GM18498 (cell line): ENCODE measurements around the gene SHMT2.
A peak's percentile ranks its signal among the peaks of the same experiment; 100 is the strongest.

Source experiments
- ATAC-seq: cut with Tn5 transposase; IDR thresholded peaks from one replicate; pipeline ENCODE4 v1.9.1; 2021; ENCODE audit warnings: mild to moderate bottlenecking, moderate library complexity; ENCODE audit not compliant: unreplicated experiment

The SHMT2 gene

GRCh38 chr12:57225680-57226210 is 3.8 kb upstream of the SHMT2 start:
- no peak for ATAC-seq

DNA sequence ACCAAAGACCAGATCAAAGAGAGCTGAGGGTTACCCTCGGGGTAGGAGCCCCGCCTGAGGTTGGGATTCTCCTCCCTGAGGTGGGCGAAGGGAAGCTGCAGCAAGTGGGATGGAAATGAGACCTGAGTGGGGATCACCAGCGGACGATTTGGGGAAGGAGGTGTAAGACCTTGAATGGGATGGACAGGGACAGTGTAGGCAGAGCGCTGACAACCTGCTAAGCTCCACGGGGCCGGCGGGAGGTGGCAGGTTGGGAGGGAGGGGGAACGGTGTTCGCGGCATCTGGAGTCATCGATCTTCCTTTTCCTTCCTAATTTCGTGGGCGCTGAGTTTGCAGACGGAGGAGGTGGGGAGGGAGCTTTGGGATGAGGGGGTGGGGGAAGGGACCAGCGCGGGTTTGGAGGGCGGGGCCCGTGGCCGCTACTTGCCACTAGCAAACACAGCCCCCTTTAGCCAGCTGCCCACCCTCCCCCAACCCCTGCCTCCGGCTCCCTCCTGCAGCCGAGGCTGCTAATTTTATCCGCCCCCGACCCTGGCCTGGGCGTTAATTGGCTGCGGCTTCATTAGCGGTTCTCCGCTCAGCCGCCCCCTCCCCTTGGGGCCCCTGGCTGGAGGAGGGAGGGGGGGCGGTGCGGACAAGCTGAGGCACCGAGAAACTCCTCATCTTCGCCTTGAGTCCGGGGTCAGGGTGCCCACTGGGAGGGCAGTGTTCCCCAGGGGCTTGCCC is 2.8 kb upstream of the SHMT2 start:
- ATAC-seq: no peak

GRCh38 chr12:57227315-57228115 is 2.0 kb upstream of the SHMT2 start:
- ATAC-seq: no peak

- peak; percentile 9 for ATAC-seq
These were observed 371 bp upstream of the SHMT2 start for GRCh38 chr12:57229046-57229633.

- no peak for ATAC-seq
These were observed 1.1 kb downstream of the SHMT2 start for GRCh38 chr12:57230381-57231155.

DNA sequence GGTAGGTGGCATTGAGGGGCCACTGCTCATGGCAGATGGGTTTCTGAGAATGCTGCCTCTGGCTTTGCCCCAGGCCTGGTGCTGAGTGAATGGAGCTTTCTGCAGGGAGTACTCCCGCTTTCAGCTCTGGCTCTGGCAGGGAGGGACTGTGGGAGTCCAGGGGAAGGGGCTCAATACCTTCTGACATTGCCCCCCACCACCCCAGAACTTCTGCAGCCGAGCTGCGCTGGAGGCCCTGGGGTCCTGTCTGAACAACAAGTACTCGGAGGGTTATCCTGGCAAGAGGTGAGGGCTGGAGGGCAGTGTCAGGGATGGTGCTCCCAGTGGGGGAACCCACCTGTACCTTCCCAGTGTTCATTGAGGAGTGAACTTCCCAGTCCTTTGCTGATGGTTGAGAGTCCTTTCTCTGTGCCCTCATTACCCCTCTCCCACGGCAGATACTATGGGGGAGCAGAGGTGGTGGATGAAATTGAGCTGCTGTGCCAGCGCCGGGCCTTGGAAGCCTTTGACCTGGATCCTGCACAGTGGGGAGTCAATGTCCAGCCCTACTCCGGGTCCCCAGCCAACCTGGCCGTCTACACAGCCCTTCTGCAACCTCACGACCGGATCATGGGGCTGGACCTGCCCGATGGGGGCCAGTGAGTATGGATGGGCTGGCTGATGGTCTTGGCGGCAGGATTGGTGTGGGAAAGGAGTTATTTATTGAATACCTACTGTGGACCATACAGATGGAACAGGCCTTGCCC is 1.9 kb downstream of the SHMT2 start:
- ATAC-seq: no peak

DNA sequence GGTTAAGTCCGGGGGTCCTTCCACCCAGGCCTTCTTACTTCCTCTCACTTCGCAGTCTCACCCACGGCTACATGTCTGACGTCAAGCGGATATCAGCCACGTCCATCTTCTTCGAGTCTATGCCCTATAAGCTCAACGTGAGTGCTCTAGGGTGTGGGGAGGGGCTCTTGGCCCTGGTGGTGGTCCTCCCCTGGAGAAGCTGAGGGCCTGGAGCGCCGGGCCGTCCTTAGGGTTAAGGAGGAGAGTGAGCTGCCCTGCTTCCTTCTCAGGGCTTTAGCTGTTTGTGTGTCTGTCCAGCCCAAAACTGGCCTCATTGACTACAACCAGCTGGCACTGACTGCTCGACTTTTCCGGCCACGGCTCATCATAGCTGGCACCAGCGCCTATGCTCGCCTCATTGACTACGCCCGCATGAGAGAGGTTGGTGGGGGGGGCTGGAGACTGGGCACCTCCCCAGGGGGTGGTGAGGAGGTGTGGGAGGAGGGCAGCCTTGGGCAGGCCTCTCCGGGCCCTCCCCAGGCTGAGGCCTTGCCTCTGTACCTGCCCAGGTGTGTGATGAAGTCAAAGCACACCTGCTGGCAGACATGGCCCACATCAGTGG is 2.7 kb downstream of the SHMT2 start:
- ATAC-seq: no peak

GRCh38 chr12:57233357-57234232 is 4.1 kb downstream of the SHMT2 start:
- no peak for ATAC-seq

DNA sequence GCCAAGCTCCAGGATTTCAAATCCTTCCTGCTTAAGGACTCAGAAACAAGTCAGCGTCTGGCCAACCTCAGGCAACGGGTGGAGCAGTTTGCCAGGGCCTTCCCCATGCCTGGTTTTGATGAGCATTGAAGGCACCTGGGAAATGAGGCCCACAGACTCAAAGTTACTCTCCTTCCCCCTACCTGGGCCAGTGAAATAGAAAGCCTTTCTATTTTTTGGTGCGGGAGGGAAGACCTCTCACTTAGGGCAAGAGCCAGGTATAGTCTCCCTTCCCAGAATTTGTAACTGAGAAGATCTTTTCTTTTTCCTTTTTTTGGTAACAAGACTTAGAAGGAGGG is 4.7 kb downstream of the SHMT2 start:
- ATAC-seq: no peak

DNA sequence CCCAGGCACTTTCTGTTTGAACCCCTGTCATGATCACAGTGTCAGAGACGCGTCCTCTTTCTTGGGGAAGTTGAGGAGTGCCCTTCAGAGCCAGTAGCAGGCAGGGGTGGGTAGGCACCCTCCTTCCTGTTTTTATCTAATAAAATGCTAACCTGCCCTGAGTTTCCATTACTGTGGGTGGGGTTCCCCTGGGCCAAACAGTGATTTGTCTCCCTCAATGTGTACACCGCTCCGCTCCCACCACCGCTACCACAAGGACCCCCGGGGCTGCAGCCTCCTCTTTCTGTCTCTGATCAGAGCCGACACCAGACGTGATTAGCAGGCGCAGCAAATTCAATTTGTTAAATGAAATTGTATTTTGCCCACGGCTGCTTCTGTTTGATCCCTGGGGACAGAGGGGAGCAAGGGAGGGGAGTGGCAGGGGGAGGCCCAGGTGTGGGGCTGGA is 5.1 kb downstream of the SHMT2 start:
- ATAC-seq: no peak

GRCh38 chr12:57235017-57235727 is 5.7 kb downstream of the SHMT2 start:
- no peak for ATAC-seq

GRCh38 chr12:57235728-57236131 is 6.2 kb downstream of the SHMT2 start:
- ATAC-seq: no peak

- no peak for ATAC-seq
These were observed 6.9 kb downstream of the SHMT2 start for GRCh38 chr12:57236201-57236924.

- ATAC-seq: no peak
These were observed 7.5 kb downstream of the SHMT2 start for GRCh38 chr12:57236925-57237595.

- no peak for ATAC-seq
These were observed 8.1 kb downstream of the SHMT2 start for GRCh38 chr12:57237596-57237931.

- no peak for ATAC-seq
These were observed 8.7 kb downstream of the SHMT2 start for GRCh38 chr12:57237932-57238853.
